ACHN (cell line): ENCODE data around the gene MMP21.

ENCODE experiments used
- DNase-seq: peaks from one replicate; pipeline ENCODE4 v3.0.0-alpha.2; 2015
- in situ Hi-C: cut with HindIII; loops from 2 replicates; pipeline ENCODE4 v1.10.0; 2017; ENCODE audit warnings: low sequenced_read_pairs, low pct_ligation_motif_present, low pct_unique_long_range_greater_than_20kb

Gene MMP21

GRCh38 chr10:125775491-125776106 is at the start of gene MMP21:
TSS of gene MMP21 (minus strand) at chr10:125775821. CDS start at chr10:125775821, 0 bp downstream.
- no peak for DNase-seq
- in situ Hi-C loops = no loop called here

GRCh38 chr10:125824736-125825135 is 49.1 kb upstream of the MMP21 start:
- in situ Hi-C loops = no loop called here
- DNase-seq = peak; percentile 40

GRCh38 chr10:125823663-125824251 is 48.1 kb upstream of the MMP21 start:
- in situ Hi-C loops = no loop called here
- peak; percentile 26 for DNase-seq

GRCh38 chr10:125822878-125823662 is 47.4 kb upstream of the MMP21 start, which contains the start of the genes BCCIP and UROS:
TSS of gene BCCIP (plus strand) at chr10:125823546. CDS start at chr10:125823558, 12 bp downstream.
TSS of gene UROS (minus strand) at chr10:125823258. CDS start at chr10:125816499, 6,759 bp downstream.
- in situ Hi-C loops = no loop called here
- peak; percentile 90 for DNase-seq

- in situ Hi-C loops = no loop called here
- no peak for DNase-seq
These were observed 45.1 kb upstream of the MMP21 start for GRCh38 chr10:125820701-125821100.

- DNase-seq = no peak
- in situ Hi-C loops = no loop called here
These were observed 41.8 kb upstream of the MMP21 start for GRCh38 chr10:125817337-125817946.

- in situ Hi-C loops = no loop called here
- DNase-seq = no peak
These were observed 40.9 kb upstream of the MMP21 start for GRCh38 chr10:125816548-125816947.

GRCh38 chr10:125815764-125816163 is 40.1 kb upstream of the MMP21 start:
- no peak for DNase-seq

GRCh38 chr10:125812128-125812750 is 36.6 kb upstream of the MMP21 start:
- DNase-seq = no peak
- in situ Hi-C loops = no loop called here

More at GRCh38 chr10:125815764-125816163, 40.1 kb upstream of the MMP21 start:
- in situ Hi-C loops = no loop called here

GRCh38 chr10:125811251-125811650 is 35.6 kb upstream of the MMP21 start:
- no peak for DNase-seq
- in situ Hi-C loops = no loop called here

GRCh38 chr10:125808047-125808446 is 32.4 kb upstream of the MMP21 start:
- DNase-seq = no peak
- in situ Hi-C loops = no loop called here

GRCh38 chr10:125802739-125803138 is 27.1 kb upstream of the MMP21 start:
- in situ Hi-C loops = no loop called here
- no peak for DNase-seq

GRCh38 chr10:125802131-125802530 is 26.5 kb upstream of the MMP21 start:
- in situ Hi-C loops = no loop called here
- no peak for DNase-seq

- DNase-seq = no peak
- in situ Hi-C loops = no loop called here
These were observed 26.0 kb upstream of the MMP21 start for GRCh38 chr10:125801574-125801973.

GRCh38 chr10:125799451-125800182 is 24.0 kb upstream of the MMP21 start:
- in situ Hi-C loops = no loop called here
- no peak for DNase-seq

- DNase-seq = peak; percentile 68
- in situ Hi-C loops = no loop called here
These were observed 22.5 kb upstream of the MMP21 start for GRCh38 chr10:125797994-125798662.

- in situ Hi-C loops = no loop called here
These were observed 21.8 kb upstream of the MMP21 start for GRCh38 chr10:125797424-125797823.

More at GRCh38 chr10:125797424-125797823, 21.8 kb upstream of the MMP21 start:
- no peak for DNase-seq
